Measurements from ENCODE around the gene SMIM8. TPM values are rescaled to one million over a fixed set of nuclear protein-coding genes. Genes with fewer than 3 reads are reported as not detected.

The SMIM8 gene
- total and polyA plus RNA-seq, 2 experiments from 2014 or later = 11.4 to 23.5 TPM

GRCh38 chr6:87351583-87351982 lies 29.2 kb downstream of the SMIM8 start:
- Histone ChIP-seq H3K27me3 (ENCODE audit: insufficient read depth) (no peaks in the 10 kb centered on the region), H3K4me3 (no peak overlapping the region), H3K4me1 (ENCODE audit: insufficient read depth) (no peaks in the 10 kb centered on the region), H4K20me1 (replicated peaks; ENCODE audit: insufficient read depth) (no peaks in the 10 kb centered on the region), H3F3A (replicated peaks; ENCODE audit: low read depth) (no peaks in the 10 kb centered on the region), H2AFZ (no peak overlapping the region), H3K36me3 (ENCODE audit: insufficient read depth) (no peaks in the 10 kb centered on the region), H3K4me2 (no peak overlapping the region), H3K27ac (ENCODE audit: low read depth) (0 out of 2 replicates have a peak overlapping the region, but pooled peaks have one; percentile 7), H3K79me2 (replicated peaks; ENCODE audit: insufficient read depth) (no peaks in the 10 kb centered on the region), H3K9me2 (ENCODE audit: insufficient read depth) (no peaks in the 10 kb centered on the region; the same call in 1 of the 2 replicates)
- Mint-ChIP-seq H3K36me3 (ENCODE audit: low read depth) (no peaks in the 10 kb centered on the region), H3K4me1 (no peaks in the 10 kb centered on the region), H3K4me3 (no peak overlapping the region), H3K9me3 (no peaks in the 10 kb centered on the region), H3K27ac (no peak overlapping the region), H3K27me3 (ENCODE audit: insufficient read depth, low read depth, poor library complexity) (peaks cover 2% of the 10 kb centered on the region)
- TF ChIP-seq EZH2 (IDR thresholded peaks at IDR 0.05; ENCODE audit: low read depth, unreplicated experiment) = no peak
- no peak for ATAC-seq
- DNase-seq (ENCODE audit: low spot score) = no peak

GRCh38 chr6:87356181-87356580 lies 33.8 kb downstream of the SMIM8 start:
- no peaks in the 10 kb centered on the region for H3K79me2 ChIP-seq (replicated peaks; ENCODE audit: insufficient read depth)
- H3K27me3 ChIP-seq (ENCODE audit: insufficient read depth) = no peaks in the 10 kb centered on the region
- H3K9me3 Mint-ChIP-seq = no peaks in the 10 kb centered on the region
- ATAC-seq = no peak
- no peaks in the 10 kb centered on the region for H3K36me3 Mint-ChIP-seq (ENCODE audit: low read depth)
- no peaks in the 10 kb centered on the region for H3K9me2 ChIP-seq (ENCODE audit: insufficient read depth)
- no peak overlapping the region for H3K4me3 ChIP-seq
- no peak overlapping the region for H3K4me3 Mint-ChIP-seq
- H3F3A ChIP-seq (replicated peaks; ENCODE audit: low read depth) = no peaks in the 10 kb centered on the region
- DNase-seq (ENCODE audit: low spot score) = no peak
- peaks cover 3% of the 10 kb centered on the region; the same call in 1 of the 2 replicates for H3K4me1 ChIP-seq (ENCODE audit: insufficient read depth)
- peaks cover 4% of the 10 kb centered on the region for H3K27me3 Mint-ChIP-seq (ENCODE audit: insufficient read depth, low read depth, poor library complexity)
- H4K20me1 ChIP-seq (replicated peaks; ENCODE audit: insufficient read depth) = no peaks in the 10 kb centered on the region
- no peak overlapping the region for H3K4me2 ChIP-seq
- no peak overlapping the region for H2AFZ ChIP-seq
- no peaks in the 10 kb centered on the region for H3K4me1 Mint-ChIP-seq
- no peak overlapping the region for H3K27ac ChIP-seq (ENCODE audit: low read depth)
- H3K36me3 ChIP-seq (ENCODE audit: insufficient read depth) = no peaks in the 10 kb centered on the region
- H3K27ac Mint-ChIP-seq = no peak overlapping the region
- no peak for TF ChIP-seq ZNF331 (CRISPR knock-in tag; IDR thresholded peaks at IDR 0.05; ENCODE audit: low read depth)
- no peak for TF ChIP-seq STAT1 (IDR thresholded peaks at IDR 0.05; ENCODE audit: unreplicated experiment)
- TF ChIP-seq ETS1 (IDR thresholded peaks at IDR 0.05) = no peak
- TF ChIP-seq CTCF (conservative IDR thresholded peaks at IDR 0.05; ENCODE audit: low read depth in 2 of 2) = no peak
- TF ChIP-seq JUNB (IDR thresholded peaks at IDR 0.05; ENCODE audit: unreplicated experiment) = no peak
- no peak for TF ChIP-seq REST (IDR thresholded peaks at IDR 0.05; ENCODE audit: unreplicated experiment)
- TF ChIP-seq CREB1 (CRISPR knock-in tag; IDR thresholded peaks at IDR 0.05; ENCODE audit: low read depth) = no peak
- TF ChIP-seq ZNF114 (CRISPR knock-in tag; IDR thresholded peaks at IDR 0.05) = no peak
- no peak for TF ChIP-seq ZNF462 (CRISPR knock-in tag; IDR thresholded peaks at IDR 0.05)

Data from GM23338 (cell line).